HG03432 (cell line): Measurements from ENCODE around the gene FERD3L.
"Not testable (repeated sequence)": the region's sequence is repeated elsewhere in the genome, so short reads cannot be mapped to it uniquely, and the experiment has no call there.

Experiments used
- ATAC-seq: cut with Tn5 transposase; IDR thresholded peaks from one replicate; pipeline ENCODE4 v1.9.1; 2021; ENCODE audit warnings: mild to moderate bottlenecking, moderate library complexity; ENCODE audit not compliant: unreplicated experiment

FERD3L gene

GRCh38 chr7:19144661-19145433, at the start of gene FERD3L:
Gene FERD3L (minus strand): TSS chr7:19145421. CDS start chr7:19145362, 59 bp downstream.
- ATAC-seq: no peak

- not testable (repeated sequence) for ATAC-seq
These were observed 49.2 kb upstream of the FERD3L start for GRCh38 chr7:19194417-19194816.

GRCh38 chr7:19181634-19182033, 36.4 kb upstream of the FERD3L start:
- no peak for ATAC-seq

- ATAC-seq: no peak
These were observed 33.4 kb upstream of the FERD3L start for GRCh38 chr7:19178595-19178994.

GRCh38 chr7:19177269-19177668, 32.0 kb upstream of the FERD3L start:
- ATAC-seq: no peak

GRCh38 chr7:19175241-19175640, 30.0 kb upstream of the FERD3L start:
- no peak for ATAC-seq

GRCh38 chr7:19161671-19162070, 16.4 kb upstream of the FERD3L start:
- no peak for ATAC-seq

- ATAC-seq: no peak
These were observed 1.5 kb upstream of the FERD3L start for GRCh38 chr7:19146699-19147098.

- ATAC-seq: no peak
These were observed 354 bp upstream of the FERD3L start for GRCh38 chr7:19145434-19146115.

- ATAC-seq: no peak
These were observed 1.2 kb downstream of the FERD3L start for GRCh38 chr7:19143881-19144574.

- no peak for ATAC-seq
These were observed 5.4 kb downstream of the FERD3L start for GRCh38 chr7:19139706-19140327.

- ATAC-seq: no peak
These were observed 11.3 kb downstream of the FERD3L start for GRCh38 chr7:19133886-19134285.

- no peak for ATAC-seq
These were observed 11.8 kb downstream of the FERD3L start for GRCh38 chr7:19133390-19133789.

GRCh38 chr7:19128856-19129255, 16.4 kb downstream of the FERD3L start:
- ATAC-seq: no peak

- ATAC-seq: no peak
These were observed 23.1 kb downstream of the FERD3L start for GRCh38 chr7:19121977-19122588.

- no peak for ATAC-seq
These were observed 25.2 kb downstream of the FERD3L start for GRCh38 chr7:19119870-19120486.

GRCh38 chr7:19119372-19119771, 25.8 kb downstream of the FERD3L start:
- no peak for ATAC-seq

GRCh38 chr7:19118636-19119371, 26.4 kb downstream of the FERD3L start:
- ATAC-seq: no peak

GRCh38 chr7:19117870-19118608, 27.2 kb downstream of the FERD3L start:
- no peak for ATAC-seq
